ENCODE results near the gene CSRP3. TPM values are rescaled to one million over a fixed set of nuclear protein-coding genes. Genes with fewer than 3 reads are reported as not detected.

CSRP3 gene
- total RNA-seq, 4 donors from 2014 or later, result not detected

GRCh38 chr11:19134004-19134403 lies 67.8 kb downstream of the CSRP3 start:
- Histone ChIP-seq H3K27ac (no peak overlapping the region), H3K27me3 (no peaks in the 10 kb centered on the region), H3K4me1 (no peaks in the 10 kb centered on the region), H3K9me3 (no peaks in the 10 kb centered on the region), H3K4me3 (no peak overlapping the region), H3K36me3 (no peaks in the 10 kb centered on the region)
- TF ChIP-seq POLR2AphosphoS5 (IDR thresholded peaks at IDR 0.05), result no peak
- TF ChIP-seq, protein P1, sequence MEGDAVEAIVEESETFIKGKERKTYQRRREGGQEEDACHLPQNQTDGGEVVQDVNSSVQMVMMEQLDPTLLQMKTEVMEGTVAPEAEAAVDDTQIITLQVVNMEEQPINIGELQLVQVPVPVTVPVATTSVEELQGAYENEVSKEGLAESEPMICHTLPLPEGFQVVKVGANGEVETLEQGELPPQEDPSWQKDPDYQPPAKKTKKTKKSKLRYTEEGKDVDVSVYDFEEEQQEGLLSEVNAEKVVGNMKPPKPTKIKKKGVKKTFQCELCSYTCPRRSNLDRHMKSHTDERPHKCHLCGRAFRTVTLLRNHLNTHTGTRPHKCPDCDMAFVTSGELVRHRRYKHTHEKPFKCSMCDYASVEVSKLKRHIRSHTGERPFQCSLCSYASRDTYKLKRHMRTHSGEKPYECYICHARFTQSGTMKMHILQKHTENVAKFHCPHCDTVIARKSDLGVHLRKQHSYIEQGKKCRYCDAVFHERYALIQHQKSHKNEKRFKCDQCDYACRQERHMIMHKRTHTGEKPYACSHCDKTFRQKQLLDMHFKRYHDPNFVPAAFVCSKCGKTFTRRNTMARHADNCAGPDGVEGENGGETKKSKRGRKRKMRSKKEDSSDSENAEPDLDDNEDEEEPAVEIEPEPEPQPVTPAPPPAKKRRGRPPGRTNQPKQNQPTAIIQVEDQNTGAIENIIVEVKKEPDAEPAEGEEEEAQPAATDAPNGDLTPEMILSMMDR (IDR thresholded peaks at IDR 0.05), result no peak
- TF ChIP-seq EP300 (IDR thresholded peaks at IDR 0.05), result no peak
- no peak for TF ChIP-seq POLR2A (IDR thresholded peaks at IDR 0.05)
- 96% methylated on average over 1 of the region's 1 CpG for WGBS
- no peak for DNase-seq (ENCODE audit: low spot score in 2 of 2)

Other genes starting within 250 kb of the CSRP3 start
- gene MRGPRX2, start 141.3 kb downstream of the CSRP3 start, total RNA-seq, result under 1 TPM in 1 of 4 donors, not detected in 3; 0.45 TPM
- 10 to 100 TPM; 23.8 to 74.6 (median 27.0) TPM for gene ZDHHC13, start 84.8 kb downstream of the CSRP3 start, total RNA-seq
- gene E2F8, start 39.0 kb upstream of the CSRP3 start, total RNA-seq, result 1 to 10 TPM; 1.1 to 2.7 (median 1.5) TPM